ENCODE measurements around the gene PLEKHG4B.

Gene PLEKHG4B

DNA sequence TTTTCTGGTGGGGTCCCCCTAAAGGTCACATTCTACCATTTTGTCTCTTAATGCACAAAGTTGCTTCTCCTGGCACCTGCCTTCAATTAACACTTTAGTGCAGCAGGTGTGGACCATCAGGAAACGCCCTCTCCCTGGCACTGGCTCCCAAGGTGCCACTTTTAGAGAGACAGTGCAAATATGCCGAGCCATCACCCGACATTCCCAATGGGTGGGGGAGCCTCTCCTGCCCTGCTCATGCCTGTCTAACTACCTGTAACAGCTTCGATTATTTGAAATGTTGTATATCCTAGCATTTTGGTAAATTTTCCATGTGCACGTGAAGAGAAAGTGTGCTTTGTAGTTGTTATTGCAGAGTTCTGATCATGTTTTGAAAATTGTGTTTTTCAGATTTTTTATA, 86.1 kb downstream of the PLEKHG4B start:
- Histone ChIP-seq H3K79me2 (ENCODE audit: insufficient read depth, low read length) (no peaks in the 10 kb centered on the region), H2AFZ (ENCODE audit: low read depth, low read length) (no peak overlapping the region), H3K27me3 (ENCODE audit: insufficient read depth, low read length, poor library complexity) (peaks cover 3% of the 10 kb centered on the region), H3K36me3 (ENCODE audit: insufficient read depth, low read length) (no peaks in the 10 kb centered on the region), H3K4me2 (ENCODE audit: insufficient read depth, low read length) (no peak overlapping the region), H3K9ac (ENCODE audit: low read depth, low read length) (no peak overlapping the region), H3K9me3 (ENCODE audit: insufficient read depth, low read length, severe bottlenecking) (no peaks in the 10 kb centered on the region), H3K4me3 (ENCODE audit: low read depth in 1 of 2, low read length in 2 of 2) (no peak overlapping the region), H4K20me1 (ENCODE audit: insufficient read depth, low read length) (0 out of 2 replicates have a peak, but pooled peaks cover 6% of the 10 kb centered on the region), H3K27ac (ENCODE audit: low read length) (no peak overlapping the region), H3K4me1 (ENCODE audit: insufficient read depth, low read length) (no peaks in the 10 kb centered on the region)
- ATAC-seq (ENCODE audit: insufficient read depth, low read depth) (no peak), DNase-seq (no peak)
- TF ChIP-seq EZH2 (IDR thresholded peaks at IDR 0.05; ENCODE audit: borderline replicate concordance, low read depth, low read length, severe bottlenecking) (no peak), CTCF (IDR thresholded peaks at IDR 0.05; ENCODE audit: borderline replicate concordance, extremely low read depth, low read length, poor library complexity, severe bottlenecking) (no peak)

GRCh38 chr5:179401-179800, 87.4 kb downstream of the PLEKHG4B start:
- H3K4me3 ChIP-seq (ENCODE audit: low read depth in 1 of 2, low read length in 2 of 2): no peak overlapping the region
- no peaks in the 10 kb centered on the region for H3K4me1 ChIP-seq (ENCODE audit: insufficient read depth, low read length)
- peaks cover 3% of the 10 kb centered on the region for H3K27me3 ChIP-seq (ENCODE audit: insufficient read depth, low read length, poor library complexity)
- no peak overlapping the region for H2AFZ ChIP-seq (ENCODE audit: low read depth, low read length)
- H3K27ac ChIP-seq (ENCODE audit: low read length): no peak overlapping the region
- no peak overlapping the region for H3K4me2 ChIP-seq (ENCODE audit: insufficient read depth, low read length)
- H4K20me1 ChIP-seq (ENCODE audit: insufficient read depth, low read length): no peaks in the 10 kb centered on the region
- H3K9ac ChIP-seq (ENCODE audit: low read depth, low read length): no peak overlapping the region
- ATAC-seq (ENCODE audit: insufficient read depth, low read depth) (no peak), DNase-seq (no peak)
- H3K79me2 ChIP-seq (ENCODE audit: insufficient read depth, low read length): no peaks in the 10 kb centered on the region
- H3K36me3 ChIP-seq (ENCODE audit: insufficient read depth, low read length): no peaks in the 10 kb centered on the region
- H3K9me3 ChIP-seq (ENCODE audit: insufficient read depth, low read length, severe bottlenecking): no peaks in the 10 kb centered on the region
- TF ChIP-seq EZH2 (IDR thresholded peaks at IDR 0.05; ENCODE audit: borderline replicate concordance, low read depth, low read length, severe bottlenecking) (no peak), CTCF (IDR thresholded peaks at IDR 0.05; ENCODE audit: borderline replicate concordance, extremely low read depth, low read length, poor library complexity, severe bottlenecking) (no peak)

GRCh38 chr5:180286-180918, 88.4 kb downstream of the PLEKHG4B start:
- no peak overlapping the region for H3K4me3 ChIP-seq (ENCODE audit: low read depth in 1 of 2, low read length in 2 of 2)
- no peak overlapping the region for H3K27ac ChIP-seq (ENCODE audit: low read length)
- TF ChIP-seq CTCF (IDR thresholded peaks at IDR 0.05; ENCODE audit: borderline replicate concordance, extremely low read depth, low read length, poor library complexity, severe bottlenecking): no peak
- TF ChIP-seq EZH2 (IDR thresholded peaks at IDR 0.05; ENCODE audit: borderline replicate concordance, low read depth, low read length, severe bottlenecking): no peak
- no peaks in the 10 kb centered on the region for H4K20me1 ChIP-seq (ENCODE audit: insufficient read depth, low read length)
- H3K36me3 ChIP-seq (ENCODE audit: insufficient read depth, low read length): no peaks in the 10 kb centered on the region
- no peaks in the 10 kb centered on the region for H3K4me1 ChIP-seq (ENCODE audit: insufficient read depth, low read length)
- H3K79me2 ChIP-seq (ENCODE audit: insufficient read depth, low read length): no peaks in the 10 kb centered on the region
- no peak overlapping the region for H3K9ac ChIP-seq (ENCODE audit: low read depth, low read length)
- no peaks in the 10 kb centered on the region for H3K9me3 ChIP-seq (ENCODE audit: insufficient read depth, low read length, severe bottlenecking)
- no peak for DNase-seq
- no peak for ATAC-seq (ENCODE audit: insufficient read depth, low read depth)
- no peak overlapping the region for H3K4me2 ChIP-seq (ENCODE audit: insufficient read depth, low read length)
- no peak overlapping the region for H2AFZ ChIP-seq (ENCODE audit: low read depth, low read length)
- H3K27me3 ChIP-seq (ENCODE audit: insufficient read depth, low read length, poor library complexity): peaks cover 3% of the 10 kb centered on the region
